Ishikawa (cell line): ENCODE results near the gene TMEM207.

Source experiments
- CEBPB ChIP-seq: IDR thresholded peaks from 2 replicates; pipeline ENCODE4 v1.6.1; 2012
- CREB1 ChIP-seq: IDR thresholded peaks from 2 replicates; pipeline ENCODE4 v1.6.1; 2012; ENCODE audit warnings: low read depth
- EGR1 ChIP-seq: IDR thresholded peaks from 2 replicates; pipeline ENCODE4 v1.6.1; 2012
- EP300 ChIP-seq: IDR thresholded peaks from 2 replicates; pipeline ENCODE4 v1.6.1; 2012; ENCODE audit warnings: borderline replicate concordance
- FOXM1 ChIP-seq: IDR thresholded peaks from 2 replicates; pipeline ENCODE4 v1.6.1; 2012; ENCODE audit warnings: low read depth, borderline replicate concordance
- NFIC ChIP-seq: IDR thresholded peaks from 2 replicates; pipeline ENCODE4 v1.6.1; 2012
- RAD21 ChIP-seq: IDR thresholded peaks from 2 replicates; pipeline ENCODE4 v1.6.1; 2012; ENCODE audit warnings: low read depth
- REST ChIP-seq: IDR thresholded peaks from 2 replicates; pipeline ENCODE4 v1.6.1; 2012; ENCODE audit warnings: low read depth, mild to moderate bottlenecking
- TAF1 ChIP-seq: IDR thresholded peaks from 2 replicates; pipeline ENCODE4 v1.6.1; 2012; ENCODE audit warnings: low read depth, mild to moderate bottlenecking
- TCF12 ChIP-seq: IDR thresholded peaks from 2 replicates; pipeline ENCODE4 v1.6.1; 2012; ENCODE audit warnings: low read depth
- TEAD4 ChIP-seq: IDR thresholded peaks from 2 replicates; pipeline ENCODE4 v1.6.1; 2012
- USF1 ChIP-seq: IDR thresholded peaks from 2 replicates; pipeline ENCODE4 v1.6.1; 2012
- YY1 ChIP-seq: IDR thresholded peaks from 2 replicates; pipeline ENCODE4 v1.6.1; 2012; ENCODE audit warnings: low read depth
- ZBTB7A ChIP-seq: IDR thresholded peaks from 2 replicates; pipeline ENCODE4 v1.6.1; 2012; ENCODE audit warnings: low read depth
- TF ChIP-seq, protein P1 (sequence below): IDR thresholded peaks from 2 replicates; pipeline ENCODE4 v1.6.1; 2012

Gene TMEM207

DNA sequence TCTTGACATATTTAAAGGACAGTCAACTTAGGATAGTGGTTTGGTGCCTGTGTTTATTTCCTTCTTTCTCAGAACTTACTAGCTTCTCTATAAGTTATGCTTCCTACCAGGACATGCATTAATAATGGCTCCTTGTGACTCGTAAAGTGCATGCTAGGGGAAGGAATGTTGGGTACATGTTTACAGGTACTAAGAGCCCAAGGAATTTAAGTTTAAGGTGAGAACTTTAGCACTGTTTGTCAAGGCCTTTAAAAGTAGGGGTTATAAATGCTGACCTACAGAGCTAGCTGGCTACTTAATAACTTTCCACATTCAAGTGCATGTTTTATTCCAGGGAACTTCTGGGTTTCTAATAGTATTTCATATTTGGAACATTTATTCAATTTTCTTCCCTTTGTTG, at the start of gene TMEM207:
TMEM207 (minus strand) TSS at position 101 of the 400 bp plus-strand sequence; CDS start at position 9, 92 bp downstream.
- no peak for TF ChIP-seq YY1
- no peak for TF ChIP-seq FOXM1
- no peak for TF ChIP-seq EGR1
- no peak for TF ChIP-seq RAD21
- TF ChIP-seq, protein P1, sequence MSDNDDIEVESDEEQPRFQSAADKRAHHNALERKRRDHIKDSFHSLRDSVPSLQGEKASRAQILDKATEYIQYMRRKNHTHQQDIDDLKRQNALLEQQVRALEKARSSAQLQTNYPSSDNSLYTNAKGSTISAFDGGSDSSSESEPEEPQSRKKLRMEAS, result no peak
- no peak for TF ChIP-seq CREB1
- TF ChIP-seq NFIC, result no peak
- TF ChIP-seq EP300, result no peak
- no peak for TF ChIP-seq ZBTB7A
- no peak for TF ChIP-seq REST
- no peak for TF ChIP-seq USF1
- no peak for TF ChIP-seq TCF12
- TF ChIP-seq TEAD4, result no peak
- TF ChIP-seq CEBPB, result no peak

GRCh38 chr3:190499122-190499521, 49.4 kb upstream of the TMEM207 start:
- TF ChIP-seq, protein P1, result no peak
- TF ChIP-seq EGR1 (no peak), TAF1 (no peak), EP300 (no peak), YY1 (no peak), TCF12 (no peak), TEAD4 (no peak), REST (no peak), CREB1 (no peak)

GRCh38 chr3:190498293-190498692, 48.6 kb upstream of the TMEM207 start:
- TF ChIP-seq TAF1 (no peak), EP300 (no peak), RAD21 (no peak), TEAD4 (no peak), CREB1 (no peak), ZBTB7A (no peak), EGR1 (no peak), USF1 (no peak), CEBPB (no peak), NFIC (no peak), FOXM1 (no peak)
- TF ChIP-seq, protein P1, result no peak

DNA sequence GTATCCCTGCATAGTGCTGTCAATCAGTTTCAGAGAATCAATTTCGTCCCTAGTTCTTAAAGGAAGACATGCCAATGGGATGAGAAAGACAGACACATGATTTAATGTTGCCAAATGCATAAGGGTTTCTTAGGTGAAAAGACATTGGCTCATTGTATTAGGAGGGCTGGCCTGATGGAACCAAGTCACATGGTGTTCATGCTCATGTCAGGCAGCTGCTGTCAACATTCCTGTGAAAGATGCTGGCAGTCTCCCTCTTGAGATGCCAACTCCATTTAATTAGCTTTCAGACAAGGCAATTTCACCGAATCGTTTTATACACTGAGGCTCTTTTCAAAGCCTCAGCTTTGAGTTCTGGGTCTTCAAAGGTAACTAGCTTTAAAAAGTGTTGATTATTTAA, 48.1 kb upstream of the TMEM207 start:
- TF ChIP-seq RAD21 (no peak), NFIC (no peak), TCF12 (no peak), REST (no peak), USF1 (no peak), CEBPB (no peak), TAF1 (no peak)
- TF ChIP-seq, protein P1, result no peak
